HepG2 (cell line): ENCODE data around the gene NAGA. TPM values are rescaled to one million over a fixed set of nuclear protein-coding genes. Genes with fewer than 3 reads are reported as not detected.

ENCODE experiments used
- ATAC-seq: fragments of 200-7000 bp; cut with Tn5 transposase; 3 replicates; pipeline ENCODE4 v1.9.1; 2020; ENCODE audit warnings: mild to moderate bottlenecking, moderate library complexity
- Bru-seq: library from RNA; stranded (reverse); fragments of 400-500 nt; gene quantifications from one replicate; lab custom pipeline; 2021; lab: Mats Ljungman, UMichigan
- BruChase-seq, 2 experiments: library from RNA; stranded (reverse); fragments of 400-500 nt; gene quantifications; one replicate each; lab custom pipeline; 2021; lab: Mats Ljungman, UMichigan
- BruUV-seq: library from RNA; stranded (reverse); fragments of 400-500 nt; replicated peaks from 2 replicates; lab custom pipeline; 2021; lab: Mats Ljungman, UMichigan
- CTCF ChIA-PET: fragments of 300-600 bp; formaldehyde crosslinking; extraction: SDS; loops from one replicate; lab custom pipeline; 2021; ENCODE audit warnings: low total read pairs, inconsistent platforms, low intra/inter-chr PET ratio; lab: Yijun Ruan, JAX
- POLR2A ChIA-PET: fragments of 350-600 bp; sonication (Branson Sonifier 250); formaldehyde crosslinking; loops from one replicate; lab custom pipeline; 2020; ENCODE audit warnings: antibody characterized with exemption, inconsistent platforms; lab: Yijun Ruan, JAX
- DNase-seq: peaks from one replicate; pipeline ENCODE4 v3.0.0-alpha.2; 2015; ENCODE audit warnings: low spot score
- FAIRE-seq: peaks from 3 replicates; lab custom pipeline; 2011; peaks lifted over from hg19 to GRCh38; lab: Jason Lieb, UNC
- H2AFZ ChIP-seq: one replicate; pipeline ENCODE4 v1.6.1; 2011; ENCODE audit warnings: low read length, inconsistent platforms
- H3K27ac ChIP-seq: fragments of 300-600 bp; 3 replicates; pipeline ENCODE4 v1.8.0; 2011; ENCODE audit warnings: mixed run types, mild to moderate bottlenecking, mixed read lengths, low read length, inconsistent platforms; ENCODE audit not compliant: insufficient read depth; ENCODE audit errors: extremely low read length
- H3K27me3 ChIP-seq, 2 experiments: fragments of 200-600 bp in 1 of 2; 2 replicates in 1 of 2; 3 replicates in 1 of 2; pipeline versions ENCODE4 v1.6.0 to v1.8.0; 2011; ENCODE audit warnings: low read length in 2 of 2, mild to moderate bottlenecking in 2 of 2, moderate library complexity in 2 of 2, inconsistent platforms in 1 of 2; ENCODE audit not compliant: insufficient read depth in 2 of 2, control insufficient read depth in 1 of 2
- H3K36me3 ChIP-seq, 2 experiments: fragments of 200-600 bp in 1 of 2; replicated peaks in 1 of 2; 2 replicates in 1 of 2; 3 replicates in 1 of 2; pipeline versions ENCODE4 v1.5.1 to v1.8.0; 2011; ENCODE audit warnings: low read length in 2 of 2, inconsistent platforms in 1 of 2; ENCODE audit not compliant: insufficient read depth in 2 of 2, control insufficient read depth in 1 of 2
- H3K4me1 ChIP-seq: 2 replicates; pipeline ENCODE4 v1.5.1; 2012; ENCODE audit warnings: low read length, inconsistent platforms; ENCODE audit not compliant: insufficient read depth
- H3K4me2 ChIP-seq: 2 replicates; pipeline ENCODE4 v1.6.0; 2011; ENCODE audit warnings: low read depth, low read length, inconsistent platforms
- H3K4me3 ChIP-seq, 3 experiments: fragments of 200-600 bp in 1 of 3; sonication (generic), shearing (Covaris generic) in 1 of 3; replicated peaks in 1 of 3; 2 replicates each; pipeline ENCODE4 v1.5.1; 2011 to 2016; ENCODE audit warnings: low read length in 3 of 3, inconsistent platforms in 2 of 3, low read depth in 2 of 3, mild to moderate bottlenecking in 2 of 3, control low read depth in 1 of 3, mixed read lengths in 1 of 3; ENCODE audit not compliant: insufficient read depth in 1 of 3
- H3K79me2 ChIP-seq: one replicate; pipeline ENCODE4 v1.6.1; 2011; ENCODE audit warnings: low read length, inconsistent platforms; ENCODE audit not compliant: insufficient read depth
- H3K9ac ChIP-seq: 2 replicates; pipeline ENCODE4 v1.6.0; 2011; ENCODE audit warnings: mild to moderate bottlenecking, low read depth, low read length, inconsistent platforms; ENCODE audit not compliant: insufficient read depth
- H3K9me3 ChIP-seq: 2 replicates; pipeline ENCODE4 v1.5.1; 2012; ENCODE audit warnings: mild to moderate bottlenecking, low read length
- H4K20me1 ChIP-seq: 2 replicates; pipeline ENCODE4 v1.6.0; 2011; ENCODE audit warnings: inconsistent platforms, mild to moderate bottlenecking, low read length, moderate library complexity; ENCODE audit not compliant: insufficient read depth
- HNRNPUL1 ChIP-seq: fragments of 200-400 bp; formaldehyde crosslinking; IDR thresholded peaks from 2 replicates; pipeline ENCODE4 v1.6.1; 2017; ENCODE audit warnings: low read depth, mild to moderate bottlenecking, low read length, moderate library complexity
- POLR2AphosphoS2 ChIP-seq: IDR thresholded peaks from 2 replicates; pipeline ENCODE4 v1.6.1; 2011; ENCODE audit warnings: low read depth, low read length, improper control_type of control experiment
- ZNF235 ChIP-seq: sonication (generic); formaldehyde crosslinking; IDR thresholded peaks from 2 replicates; pipeline ENCODE4 v1.8.1; 2023; ENCODE audit warnings: mild to moderate bottlenecking, missing genetic modification reagents, borderline replicate concordance
- ZNF605 ChIP-seq: sonication (generic); formaldehyde crosslinking; IDR thresholded peaks from 2 replicates; pipeline ENCODE4 v1.8.0; 2022; ENCODE audit warnings: mild to moderate bottlenecking, missing genetic modification reagents
- ZNF83 ChIP-seq: sonication (generic); formaldehyde crosslinking; IDR thresholded peaks from 2 replicates; pipeline ENCODE4 v1.4.0; 2020; ENCODE audit warnings: missing genetic modification reagents, mild to moderate bottlenecking, borderline replicate concordance
- WGBS: methylation state at CpG from one replicate; pipeline ENCODE4 v1.1.6; 2017; ENCODE audit warnings: low lambda C conversion rate; 5-methylcytosine and 5-hydroxymethylcytosine counted together
- in situ Hi-C: cut with HindIII; loops from 2 replicates; pipeline ENCODE4 v1.10.0; 2017; ENCODE audit warnings: low pct_unique_long_range_greater_than_20kb; ENCODE audit not compliant: extremely low pct_ligation_motif_present
- intact Hi-C: fragments of 100-400 bp; cut with micrococcal nuclease; formaldehyde crosslinking; loops from one replicate; pipeline ENCODE4 v1.10.0; 2022; ENCODE audit not compliant: unreplicated experiment
- long read RNA-seq, 2 experiments: library from RNA in 1 of 2; library from polyadenylated mRNA in 1 of 2; stranded (forward) in 1 of 2; unstranded in 1 of 2; transcript quantifications; one replicate each; pipeline ENCODE4 v2.0.0, GENCODE V29; 2019 to 2022
- polyA minus RNA-seq, 3 experiments: library from RNA; depleted of rRNA, polyadenylated mRNA; stranded (reverse); fragments of >200 nt; gene quantifications; 2 replicates each; pipeline ENCODE4 v1.2.3, GENCODE V29; 2011; ENCODE audit warnings: low replicate concordance in 1 of 3
- polyA plus RNA-seq, 8 experiments: library from polyadenylated mRNA; depleted of rRNA in 3 of 8; stranded (reverse) in 7 of 8; unstranded in 1 of 8; fragments of >200 nt; fragmentation: Illumina TruSeq in 4 of 8; extraction: Trizol in 4 of 8; gene quantifications; 2 replicates each; pipeline versions ENCODE4 v1.2.1 to v1.2.3, GENCODE V29; 2011 to 2016; ENCODE audit warnings: low read depth in 4 of 8, missing spikeins in 1 of 8, mixed read lengths in 1 of 8; ENCODE audit not compliant: insufficient read depth in 1 of 8
- total RNA-seq, 5 experiments: library from RNA; depleted of rRNA; stranded (reverse); fragments of >200 nt; fragmentation: Illumina TruSeq; extraction: Trizol; gene quantifications; 2 replicates each; pipeline ENCODE4 v1.2.3, GENCODE V29; 2016; ENCODE audit warnings: low read depth in 1 of 5
- TF ChIP-seq, protein P1 (sequence below): IDR thresholded peaks from 2 replicates; pipeline ENCODE4 v1.6.1; 2012; ENCODE audit warnings: low read depth, low read length, improper control_type of control experiment
- TF ChIP-seq, protein P2 (sequence below): sonication (generic); formaldehyde crosslinking; IDR thresholded peaks from 2 replicates; pipeline ENCODE4 v1.5.1; 2020; ENCODE audit warnings: mild to moderate bottlenecking, missing genetic modification reagents, moderate library complexity
- TF ChIP-seq, protein P3 (sequence below): sonication (generic); formaldehyde crosslinking; IDR thresholded peaks from 2 replicates; pipeline ENCODE4 v1.4.0; 2020; ENCODE audit warnings: mild to moderate bottlenecking, low read depth, missing genetic modification reagents

The NAGA gene
- total RNA-seq (2016; rRNA removed; fragmentation: Illumina TruSeq; extraction: Trizol) (9.1 and 15.1 TPM in 2 replicates), polyA plus RNA-seq (2011; rRNA removed) (23.4 and 25.7 TPM in 2 replicates), polyA minus RNA-seq (2011; rRNA and poly(A)+ RNA removed; ENCODE audit: low replicate concordance) (47.7 and 73.3 TPM in 2 replicates), Bru-seq, nascent RNA (percentile 46 among the genes with signal in this experiment), BruChase-seq, experiment 1, labeled RNA remaining after a 6-hour chase (percentile 52 among the genes with signal in this experiment), BruChase-seq, experiment 2, labeled RNA remaining after a 2-hour chase (percentile 44 among the genes with signal in this experiment)
- 1.9 and 2.2 TPM in 2 replicates for total RNA-seq (2016; cell fraction: cytosol; rRNA removed; fragmentation: Illumina TruSeq; extraction: Trizol; ENCODE audit: low read depth)
- total RNA-seq (2016; cell fraction: insoluble cytoplasmic fraction; rRNA removed; fragmentation: Illumina TruSeq; extraction: Trizol) = 8.3 and 15.3 TPM in 2 replicates
- total RNA-seq (2016; cell fraction: membrane; rRNA removed; fragmentation: Illumina TruSeq; extraction: Trizol) = 6.5 and 6.8 TPM in 2 replicates
- total RNA-seq (2016; cell fraction: nucleus; rRNA removed; fragmentation: Illumina TruSeq; extraction: Trizol) = 11.0 and 13.5 TPM in 2 replicates
- 17.5 and 21.7 TPM in 2 replicates for polyA plus RNA-seq (2011; cell fraction: cytosol; rRNA removed)
- polyA plus RNA-seq (2011; cell fraction: nucleus; rRNA removed) = 14.8 and 15.8 TPM in 2 replicates
- polyA plus RNA-seq (2012) = 13.6 and 14.8 TPM in 2 replicates
- 2.2 and 3.3 TPM in 2 replicates for polyA plus RNA-seq (2016; cell fraction: cytosol; fragmentation: Illumina TruSeq; extraction: Trizol; ENCODE audit: low read depth)
- polyA plus RNA-seq (2016; cell fraction: insoluble cytoplasmic fraction; fragmentation: Illumina TruSeq; extraction: Trizol; ENCODE audit: low read depth) = 8.7 and 9.7 TPM in 2 replicates
- polyA plus RNA-seq (2016; cell fraction: membrane; fragmentation: Illumina TruSeq; extraction: Trizol; ENCODE audit: low read depth) = 5.7 and 7.6 TPM in 2 replicates
- polyA plus RNA-seq (2016; cell fraction: nucleus; fragmentation: Illumina TruSeq; extraction: Trizol; ENCODE audit: insufficient read depth, low read depth) = 18.7 and 20.1 TPM in 2 replicates
- polyA minus RNA-seq (2011; cell fraction: cytosol; rRNA and poly(A)+ RNA removed) = 10.8 and 14.8 TPM in 2 replicates
- polyA minus RNA-seq (2011; cell fraction: nucleus; rRNA and poly(A)+ RNA removed) = 8.0 and 9.1 TPM in 2 replicates
- long read RNA-seq, experiment 1, transcript NAGA-201 (9 exons, 3,694 nt) = major isoform, 6 of 22 reads
- long read RNA-seq, experiment 1, transcript NAGA-203 (10 exons, 1,856 nt) = minor isoform, 5 of 22 reads
- long read RNA-seq, experiment 1, partial matches to known transcripts = 4 of 22 reads
- long read RNA-seq, experiment 1, other reads (novel, unspliced or antisense) = 3 of 22 reads
- long read RNA-seq, experiment 2, transcript NAGA-201 (9 exons, 3,694 nt) = major isoform, 19 of 33 reads
- long read RNA-seq, experiment 2, partial matches to known transcripts = 7 of 33 reads
- long read RNA-seq, experiment 2, other reads (novel, unspliced or antisense) = 2 of 33 reads

DNA sequence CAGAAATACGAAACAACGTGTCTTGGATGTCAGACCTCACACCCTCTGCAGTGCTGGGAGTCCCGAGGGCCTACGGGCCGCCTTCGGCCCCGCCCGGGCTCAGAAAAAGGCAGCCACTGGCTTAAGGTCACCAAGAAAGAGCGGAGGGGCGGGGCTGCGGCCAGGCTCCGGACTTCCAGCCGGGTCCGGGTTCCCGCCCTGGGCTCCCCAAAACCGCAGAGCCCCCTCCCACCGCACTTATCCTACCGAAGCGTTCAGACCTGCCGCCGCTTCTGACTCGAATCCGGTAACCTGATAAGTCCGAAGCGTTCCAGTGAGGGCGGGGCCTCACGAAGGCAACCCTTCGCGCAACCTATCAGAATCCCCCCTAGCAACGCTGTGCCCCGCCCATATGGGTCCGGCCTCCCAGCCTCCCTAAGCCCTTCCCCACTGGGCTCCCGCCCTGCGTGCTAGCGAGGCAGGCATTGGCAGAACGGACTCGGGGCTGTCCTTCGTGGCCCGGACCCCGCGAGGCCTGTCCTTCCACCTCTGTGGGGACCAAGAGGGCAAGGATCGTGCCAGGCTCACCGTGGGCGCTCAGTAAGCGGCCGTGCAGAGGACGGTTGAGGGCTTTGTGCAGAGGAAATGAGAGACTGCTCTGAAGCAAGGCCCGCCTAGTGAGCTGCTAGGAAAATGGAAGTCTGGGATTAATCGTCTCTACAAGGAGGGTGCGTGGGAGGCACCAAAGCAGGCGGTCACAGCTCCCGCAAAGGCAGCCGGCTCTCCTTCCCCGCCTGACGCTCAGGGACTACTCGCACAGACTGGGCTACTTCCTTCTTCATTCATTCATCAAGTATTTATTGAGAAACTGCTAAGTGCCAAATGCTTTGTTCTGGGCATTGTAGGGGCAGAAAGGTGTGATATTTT, at the start of gene NAGA:
TSS of gene NAGA (minus strand) at position 296 of the 906 bp plus-strand sequence. CDS start 515 bp downstream, outside the sequence.
- ChIA-PET CTCF (no interaction called here), POLR2A (interaction anchor here (0.7 to 2.5 kb wide), 3 partner anchors 9 to 32 kb away, joined by 3 to 21 read pairs (median 16); partner anchors contain the start of genes NDUFA6 and SMDT1)
- in situ Hi-C loops = loop anchor here (5.0 kb wide), 1 partner anchor 103 kb away; the partner anchor contains the start of gene SEPTIN3
- H2AFZ ChIP-seq = peak within 1 kb of the TSS; percentile 61
- peak within 1 kb of the TSS; percentile 77 for H3K9ac ChIP-seq
- FAIRE-seq (peak; percentile 98), DNase-seq (peak; percentile 92), ATAC-seq (peak; percentile 98)
- H3K9me3 ChIP-seq = no peaks in the 10 kb centered on the region
- H3K4me3 ChIP-seq = peak within 1 kb of the TSS; percentile 52 to 79 (median 64)
- H4K20me1 ChIP-seq = no peaks in the 10 kb centered on the region
- peak within 1 kb of the TSS; percentile 68 for H3K27ac ChIP-seq
- H3K4me2 ChIP-seq = peak within 1 kb of the TSS; percentile 100
- BruUV-seq = TSS peak; percentile 96
- H3K36me3 ChIP-seq = peaks cover 0 to 4% of the 10 kb centered on the region in 2 experiments; a peak in 3 of 5 replicates
- H3K4me1 ChIP-seq = peaks cover 36% of the 10 kb centered on the region
- no peaks in the 10 kb centered on the region for H3K79me2 ChIP-seq
- 0% methylated on average over 14 of the region's 56 CpGs for WGBS
- H3K27me3 ChIP-seq = no peaks in the 10 kb centered on the region; a peak in 1 of 5 replicates
- intact Hi-C loops = no loop called here
- TF ChIP-seq, protein P1, sequence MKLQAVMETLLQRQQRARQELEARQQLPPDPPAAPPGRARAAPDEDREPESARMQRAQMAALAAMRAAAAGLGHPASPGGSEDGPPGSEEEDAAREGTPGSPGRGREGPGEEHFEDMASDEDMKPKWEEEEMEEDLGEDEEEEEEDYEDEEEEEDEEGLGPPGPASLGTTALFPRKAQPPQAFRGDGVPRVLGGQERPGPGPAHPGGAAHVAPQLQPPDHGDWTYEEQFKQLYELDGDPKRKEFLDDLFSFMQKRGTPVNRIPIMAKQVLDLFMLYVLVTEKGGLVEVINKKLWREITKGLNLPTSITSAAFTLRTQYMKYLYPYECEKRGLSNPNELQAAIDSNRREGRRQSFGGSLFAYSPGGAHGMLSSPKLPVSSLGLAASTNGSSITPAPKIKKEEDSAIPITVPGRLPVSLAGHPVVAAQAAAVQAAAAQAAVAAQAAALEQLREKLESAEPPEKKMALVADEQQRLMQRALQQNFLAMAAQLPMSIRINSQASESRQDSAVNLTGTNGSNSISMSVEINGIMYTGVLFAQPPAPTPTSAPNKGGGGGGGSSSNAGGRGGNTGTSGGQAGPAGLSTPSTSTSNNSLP = no peak
- TF ChIP-seq ZNF605 (CRISPR knock-in tag) = peak; percentile 86
- TF ChIP-seq HNRNPUL1 = no peak
- no peak for TF ChIP-seq ZNF83 (CRISPR knock-in tag)
- TF ChIP-seq ZNF235 (CRISPR knock-in tag) = peak; percentile 80; the same call in 1 of the 2 replicates
- TF ChIP-seq POLR2AphosphoS2 = no peak
- TF ChIP-seq, protein P2, sequence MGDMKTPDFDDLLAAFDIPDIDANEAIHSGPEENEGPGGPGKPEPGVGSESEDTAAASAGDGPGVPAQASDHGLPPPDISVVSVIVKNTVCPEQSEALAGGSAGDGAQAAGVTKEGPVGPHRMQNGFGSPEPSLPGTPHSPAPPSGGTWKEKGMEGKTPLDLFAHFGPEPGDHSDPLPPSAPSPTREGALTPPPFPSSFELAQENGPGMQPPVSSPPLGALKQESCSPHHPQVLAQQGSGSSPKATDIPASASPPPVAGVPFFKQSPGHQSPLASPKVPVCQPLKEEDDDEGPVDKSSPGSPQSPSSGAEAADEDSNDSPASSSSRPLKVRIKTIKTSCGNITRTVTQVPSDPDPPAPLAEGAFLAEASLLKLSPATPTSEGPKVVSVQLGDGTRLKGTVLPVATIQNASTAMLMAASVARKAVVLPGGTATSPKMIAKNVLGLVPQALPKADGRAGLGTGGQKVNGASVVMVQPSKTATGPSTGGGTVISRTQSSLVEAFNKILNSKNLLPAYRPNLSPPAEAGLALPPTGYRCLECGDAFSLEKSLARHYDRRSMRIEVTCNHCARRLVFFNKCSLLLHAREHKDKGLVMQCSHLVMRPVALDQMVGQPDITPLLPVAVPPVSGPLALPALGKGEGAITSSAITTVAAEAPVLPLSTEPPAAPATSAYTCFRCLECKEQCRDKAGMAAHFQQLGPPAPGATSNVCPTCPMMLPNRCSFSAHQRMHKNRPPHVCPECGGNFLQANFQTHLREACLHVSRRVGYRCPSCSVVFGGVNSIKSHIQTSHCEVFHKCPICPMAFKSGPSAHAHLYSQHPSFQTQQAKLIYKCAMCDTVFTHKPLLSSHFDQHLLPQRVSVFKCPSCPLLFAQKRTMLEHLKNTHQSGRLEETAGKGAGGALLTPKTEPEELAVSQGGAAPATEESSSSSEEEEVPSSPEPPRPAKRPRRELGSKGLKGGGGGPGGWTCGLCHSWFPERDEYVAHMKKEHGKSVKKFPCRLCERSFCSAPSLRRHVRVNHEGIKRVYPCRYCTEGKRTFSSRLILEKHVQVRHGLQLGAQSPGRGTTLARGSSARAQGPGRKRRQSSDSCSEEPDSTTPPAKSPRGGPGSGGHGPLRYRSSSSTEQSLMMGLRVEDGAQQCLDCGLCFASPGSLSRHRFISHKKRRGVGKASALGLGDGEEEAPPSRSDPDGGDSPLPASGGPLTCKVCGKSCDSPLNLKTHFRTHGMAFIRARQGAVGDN = peak; percentile 99
- TF ChIP-seq, protein P3, sequence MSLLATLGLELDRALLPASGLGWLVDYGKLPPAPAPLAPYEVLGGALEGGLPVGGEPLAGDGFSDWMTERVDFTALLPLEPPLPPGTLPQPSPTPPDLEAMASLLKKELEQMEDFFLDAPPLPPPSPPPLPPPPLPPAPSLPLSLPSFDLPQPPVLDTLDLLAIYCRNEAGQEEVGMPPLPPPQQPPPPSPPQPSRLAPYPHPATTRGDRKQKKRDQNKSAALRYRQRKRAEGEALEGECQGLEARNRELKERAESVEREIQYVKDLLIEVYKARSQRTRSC (CRISPR knock-in tag) = no peak
